MCF 10A (cell line): Measurements from ENCODE around the gene STK40. TPM values are rescaled to one million over a fixed set of nuclear protein-coding genes. Genes with fewer than 3 reads are reported as not detected.

Experiments
- BruUV-seq: library from RNA; stranded (reverse); fragments of 400-500 nt; replicated peaks from 2 replicates; lab custom pipeline; 2021; lab: Mats Ljungman, UMichigan
- CTCF ChIA-PET: fragments of 300-600 bp; sonication (Branson Sonifier 250); formaldehyde crosslinking; extraction: SDS; loops from one replicate; lab custom pipeline; 2021; ENCODE audit warnings: antibody characterized with exemption, inconsistent platforms; lab: Yijun Ruan, JAX
- POLR2A ChIA-PET: fragments of 300-600, 350-650 bp; sonication (Branson Sonifier 250); formaldehyde crosslinking; extraction: SDS; loops from one replicate; lab custom pipeline; 2020; ENCODE audit warnings: antibody characterized with exemption, inconsistent platforms; lab: Yijun Ruan, JAX
- DNase-seq: peaks from one replicate; pipeline ENCODE4 v3.0.0-alpha.2; 2018; ENCODE audit not compliant: unreplicated experiment
- H3K27ac Mint-ChIP-seq: one replicate; pipeline ENCODE4 v1.8.0; 2022; ENCODE audit warnings: mild to moderate bottlenecking, low read depth, mixed read lengths; ENCODE audit not compliant: unreplicated experiment
- H3K27me3 Mint-ChIP-seq: one replicate; pipeline ENCODE4 v1.8.0; 2022; ENCODE audit warnings: mixed read lengths; ENCODE audit not compliant: insufficient read depth, unreplicated experiment
- H3K36me3 Mint-ChIP-seq: one replicate; pipeline ENCODE4 v1.8.0; 2022; ENCODE audit warnings: mild to moderate bottlenecking, moderate library complexity, mixed read lengths; ENCODE audit not compliant: insufficient read depth, unreplicated experiment
- H3K4me1 Mint-ChIP-seq: one replicate; pipeline ENCODE4 v1.8.0; 2022; ENCODE audit warnings: mixed read lengths; ENCODE audit not compliant: insufficient read depth, unreplicated experiment
- H3K4me3 Mint-ChIP-seq: one replicate; pipeline ENCODE4 v1.8.0; 2022; ENCODE audit warnings: mild to moderate bottlenecking, moderate library complexity, mixed read lengths; ENCODE audit not compliant: unreplicated experiment
- H3K9me3 Mint-ChIP-seq: one replicate; pipeline ENCODE4 v1.8.0; 2022; ENCODE audit warnings: mixed read lengths; ENCODE audit not compliant: unreplicated experiment
- CTCF ChIP-seq: fragments of 200-600 bp; IDR thresholded peaks from one replicate; pipeline ENCODE4 v1.8.0; 2022; ENCODE audit warnings: antibody characterized with exemption, mild to moderate bottlenecking; ENCODE audit not compliant: unreplicated experiment
- intact Hi-C: fragments of 100-400 bp; cut with micrococcal nuclease; formaldehyde crosslinking; loops from 2 replicates; pipeline ENCODE4 v1.14.1; 2022
- total RNA-seq: library from RNA; stranded (reverse); gene quantifications from 2 replicates; pipeline ENCODE4 v1.2.3, GENCODE V29; 2022

STK40 gene
- total RNA-seq, 1 experiment from 2014 or later = 44.0 TPM

- Mint-ChIP-seq H3K36me3 (peaks cover 22% of the 10 kb centered on the region), H3K27me3 (no peaks in the 10 kb centered on the region), H3K9me3 (no peaks in the 10 kb centered on the region), H3K4me3 (peak within 1 kb of the TSS; percentile 90), H3K27ac (peak within 1 kb of the TSS; percentile 87), H3K4me1 (peaks cover 7% of the 10 kb centered on the region)
- TF ChIP-seq CTCF = no peak
- POLR2A ChIA-PET = interaction anchor here (0.7 to 6.3 kb wide), 21 partner anchors 11 to 1085 kb away, joined by 3 to 148 read pairs (median 3); partner anchors contain the start of genes OSCP1, SH3D21, STK40 and TRAPPC3
- intact Hi-C loops = loop anchor here (1.0 kb wide), 1 partner anchor 11 kb away; no protein-coding TSS in a partner anchor
- TSS peak; percentile 42 for BruUV-seq
- DNase-seq = peak; percentile 93
- CTCF ChIA-PET = interaction anchor here (0.7 to 2.4 kb wide), 11 partner anchors 9 to 1394 kb away, joined by 3 to 17 read pairs (median 7); partner anchors contain the start of genes SH3D21 and TRAPPC3
These were observed 11.9 kb upstream of the STK40 start, which contains the start of gene LSM10 for GRCh38 chr1:36397378-36398230. TSS of gene LSM10 (minus strand) at chr1:36397908. CDS start at chr1:36394129, 3,779 bp downstream.

- POLR2A ChIA-PET = interaction anchor here (0.8 to 6.3 kb wide), 17 partner anchors 11 to 247 kb away, joined by 3 to 148 read pairs (median 4); partner anchors contain the start of genes SH3D21, STK40, THRAP3 and TRAPPC3
- no peak for DNase-seq
- H3K9me3 Mint-ChIP-seq = no peaks in the 10 kb centered on the region
- H3K36me3 Mint-ChIP-seq = peaks cover 28% of the 10 kb centered on the region
- intact Hi-C loops = loop anchor here (1.0 kb wide), 1 partner anchor 11 kb away; no protein-coding TSS in a partner anchor
- CTCF ChIA-PET = interaction anchor here (0.7 to 2.4 kb wide), 8 partner anchors 8 to 1395 kb away, joined by 3 to 17 read pairs (median 8); partner anchors contain the start of gene TRAPPC3
- TF ChIP-seq CTCF = no peak
- peaks cover 7% of the 10 kb centered on the region for H3K4me1 Mint-ChIP-seq
- BruUV-seq = no TSS peak
- H3K27me3 Mint-ChIP-seq = no peaks in the 10 kb centered on the region
- H3K27ac Mint-ChIP-seq = peak overlapping the region; percentile 87
- peak overlapping the region; percentile 90 for H3K4me3 Mint-ChIP-seq
These were observed 11.3 kb upstream of the STK40 start for GRCh38 chr1:36397083-36397377.

- peak overlapping the region; percentile 90 for H3K4me3 Mint-ChIP-seq
- intact Hi-C loops = no loop called here
- peak overlapping the region; percentile 39 for H3K27ac Mint-ChIP-seq
- H3K9me3 Mint-ChIP-seq = no peaks in the 10 kb centered on the region
- H3K27me3 Mint-ChIP-seq = no peaks in the 10 kb centered on the region
- no peak for TF ChIP-seq CTCF
- no peak for DNase-seq
- H3K4me1 Mint-ChIP-seq = peaks cover 7% of the 10 kb centered on the region
- peaks cover 34% of the 10 kb centered on the region for H3K36me3 Mint-ChIP-seq
- no TSS peak for BruUV-seq
- POLR2A ChIA-PET = interaction anchor here (1.0 to 6.3 kb wide), 6 partner anchors 10 to 172 kb away, joined by 3 to 148 read pairs (median 4); partner anchors contain the start of genes STK40 and THRAP3
- CTCF ChIA-PET = interaction anchor here (0.6 to 2.4 kb wide), 7 partner anchors 8 to 247 kb away, joined by 3 to 10 read pairs (median 7); partner anchors contain the start of genes SH3D21, THRAP3 and TRAPPC3
These were observed 10.6 kb upstream of the STK40 start for GRCh38 chr1:36396359-36396758.

GRCh38 chr1:36393686-36394085 lies 8.0 kb upstream of the STK40 start:
- no peak for DNase-seq
- BruUV-seq = no TSS peak
- TF ChIP-seq CTCF = no peak
- POLR2A ChIA-PET = interaction anchor here (0.6 kb wide), 1 partner anchor 424 kb away, joined by 3 read pairs; no protein-coding TSS in a partner anchor
- Mint-ChIP-seq H3K9me3 (no peaks in the 10 kb centered on the region), H3K27me3 (no peaks in the 10 kb centered on the region), H3K27ac (no peak overlapping the region), H3K4me3 (no peak overlapping the region), H3K36me3 (peaks cover 42% of the 10 kb centered on the region), H3K4me1 (peaks cover 7% of the 10 kb centered on the region)
- CTCF ChIA-PET = interaction anchor here (0.6 to 1.3 kb wide), 3 partner anchors 25 to 41 kb away, joined by 3 to 4 read pairs (median 3); no protein-coding TSS in a partner anchor
- intact Hi-C loops = no loop called here
